HG02798 (cell line): ENCODE measurements around the gene CDKAL1.

ENCODE experiments used
- ATAC-seq: cut with Tn5 transposase; IDR thresholded peaks from one replicate; pipeline ENCODE4 v1.9.1; 2021; ENCODE audit warnings: mild to moderate bottlenecking; ENCODE audit not compliant: unreplicated experiment, poor library complexity

The CDKAL1 gene

GRCh38 chr6:20771409-20771808 lies 237.2 kb downstream of the CDKAL1 start:
- no peak for ATAC-seq

- no peak for ATAC-seq
Observed at GRCh38 chr6:20773822-20774221, 239.6 kb downstream of the CDKAL1 start.

- ATAC-seq, result no peak
Observed at GRCh38 chr6:20775981-20776380, 241.7 kb downstream of the CDKAL1 start.

- no peak for ATAC-seq
Observed at GRCh38 chr6:20777801-20778200, 243.5 kb downstream of the CDKAL1 start.

GRCh38 chr6:20778459-20778858 lies 244.2 kb downstream of the CDKAL1 start:
- no peak for ATAC-seq

- no peak for ATAC-seq
Observed at GRCh38 chr6:20778912-20779311, 244.7 kb downstream of the CDKAL1 start.

GRCh38 chr6:20789162-20789561 lies 254.9 kb downstream of the CDKAL1 start:
- no peak for ATAC-seq

GRCh38 chr6:20790032-20790791 lies 256.0 kb downstream of the CDKAL1 start:
- no peak for ATAC-seq

GRCh38 chr6:20791074-20791473 lies 256.8 kb downstream of the CDKAL1 start:
- no peak for ATAC-seq

- ATAC-seq, result no peak
Observed at GRCh38 chr6:20791944-20792343, 257.7 kb downstream of the CDKAL1 start.

- no peak for ATAC-seq
Observed at GRCh38 chr6:20793174-20793573, 258.9 kb downstream of the CDKAL1 start.

- ATAC-seq, result no peak
Observed at GRCh38 chr6:20797597-20797996, 263.3 kb downstream of the CDKAL1 start.

- ATAC-seq, result no peak
Observed at GRCh38 chr6:20800229-20800628, 266.0 kb downstream of the CDKAL1 start.

- ATAC-seq, result no peak
Observed at GRCh38 chr6:20800653-20801052, 266.4 kb downstream of the CDKAL1 start.

- no peak for ATAC-seq
Observed at GRCh38 chr6:20801595-20801994, 267.3 kb downstream of the CDKAL1 start.

- no peak for ATAC-seq
Observed at GRCh38 chr6:20802596-20802995, 268.3 kb downstream of the CDKAL1 start.

GRCh38 chr6:20805021-20805420 lies 270.8 kb downstream of the CDKAL1 start:
- no peak for ATAC-seq

GRCh38 chr6:20806669-20807068 lies 272.4 kb downstream of the CDKAL1 start:
- no peak for ATAC-seq

GRCh38 chr6:20808439-20808838 lies 274.2 kb downstream of the CDKAL1 start:
- ATAC-seq, result no peak

- ATAC-seq, result no peak
Observed at GRCh38 chr6:20808924-20809323, 274.7 kb downstream of the CDKAL1 start.

GRCh38 chr6:20810727-20811108 lies 276.5 kb downstream of the CDKAL1 start:
- no peak for ATAC-seq

- ATAC-seq, result no peak
Observed at GRCh38 chr6:20811109-20811761, 277.0 kb downstream of the CDKAL1 start.
